HEK293 (cell line): ENCODE measurements around the gene FADS6.

Source experiments
- CTCF ChIA-PET: fragments of 350-600 bp; formaldehyde crosslinking; extraction: SDS; loops from one replicate; lab custom pipeline; 2021; ENCODE audit warnings: antibody characterized with exemption; lab: Yijun Ruan, JAX
- POLR2A ChIA-PET: fragments of 300-600 bp; formaldehyde crosslinking; extraction: SDS; loops from one replicate; lab custom pipeline; 2020; ENCODE audit warnings: antibody characterized with exemption, inconsistent platforms; lab: Yijun Ruan, JAX
- H3K27ac ChIP-seq: fragments of 200-500 bp; sonication (Bioruptor generic); 2 replicates; pipeline ENCODE4 v1.5.1; 2014; ENCODE audit warnings: low read depth, low read length, control low read depth, inconsistent platforms; ENCODE audit errors: extremely low read depth
- H3K36me3 ChIP-seq, 2 experiments: fragments of 200-500 bp in 1 of 2; sonication (Bioruptor generic) in 1 of 2; 1 replicate in 1 of 2; 2 replicates in 1 of 2; pipeline ENCODE4 v1.5.1; 2014 to 2017; ENCODE audit warnings: inconsistent platforms in 2 of 2, low read length in 2 of 2; ENCODE audit not compliant: control insufficient read depth in 2 of 2, insufficient read depth in 1 of 2
- H3K4me1 ChIP-seq: fragments of 200-500 bp; sonication (Bioruptor generic); 2 replicates; pipeline ENCODE4 v1.5.1; 2014; ENCODE audit warnings: mild to moderate bottlenecking, low read length, inconsistent platforms; ENCODE audit not compliant: control insufficient read depth, insufficient read depth
- H3K4me3 ChIP-seq: 2 replicates; pipeline ENCODE4 v1.5.1; 2011; ENCODE audit warnings: low read depth, mild to moderate bottlenecking, control low read depth, low read length, moderate library complexity
- H3K9me3 ChIP-seq: fragments of 200-500 bp; sonication (Bioruptor generic); 2 replicates; pipeline ENCODE4 v1.5.1; 2014; ENCODE audit warnings: low read depth, low read length, inconsistent platforms; ENCODE audit not compliant: control insufficient read depth, insufficient read depth
- GLI4 ChIP-seq: fragments of 450-650 bp; formaldehyde crosslinking; IDR thresholded peaks from 2 replicates; pipeline ENCODE4 v1.5.1; 2016; ENCODE audit warnings: missing biosample characterization, missing genetic modification characterization
- KLF9 ChIP-seq: fragments of 450-650 bp; formaldehyde crosslinking; IDR thresholded peaks from 2 replicates; pipeline ENCODE4 v1.5.1; 2016; ENCODE audit warnings: missing biosample characterization, missing genetic modification characterization, low read depth
- SALL2 ChIP-seq: fragments of 450-650 bp; formaldehyde crosslinking; IDR thresholded peaks from 2 replicates; pipeline ENCODE4 v1.5.0; 2017; ENCODE audit warnings: missing biosample characterization, mild to moderate bottlenecking, missing genetic modification characterization, borderline replicate concordance
- SCRT1 ChIP-seq: fragments of 450-650 bp; formaldehyde crosslinking; IDR thresholded peaks from 2 replicates; pipeline ENCODE4 v1.5.1; 2016; ENCODE audit warnings: missing biosample characterization, missing genetic modification characterization, borderline replicate concordance
- SETDB1 ChIP-seq: IDR thresholded peaks from one replicate; pipeline ENCODE4 v1.6.1; 2017; ENCODE audit warnings: mild to moderate bottlenecking, low read length, moderate library complexity, mixed read lengths; ENCODE audit not compliant: insufficient read length
- ZBTB1 ChIP-seq: fragments of 450-650 bp; formaldehyde crosslinking; IDR thresholded peaks from 2 replicates; pipeline ENCODE4 v1.5.1; 2016; ENCODE audit warnings: missing biosample characterization, missing genetic modification characterization
- ZFP3 ChIP-seq: fragments of 450-650 bp; formaldehyde crosslinking; IDR thresholded peaks from 2 replicates; pipeline ENCODE4 v1.5.1; 2016; ENCODE audit warnings: low read depth, missing biosample characterization, missing genetic modification characterization
- ZFP41 ChIP-seq: fragments of 450-650 bp; formaldehyde crosslinking; IDR thresholded peaks from 2 replicates; pipeline ENCODE4 v1.5.1; 2016; ENCODE audit warnings: missing biosample characterization, missing genetic modification characterization, borderline replicate concordance
- ZNF16 ChIP-seq: fragments of 450-650 bp; formaldehyde crosslinking; IDR thresholded peaks from 2 replicates; pipeline ENCODE4 v1.5.1; 2016; ENCODE audit warnings: low read depth, missing biosample characterization, missing genetic modification characterization
- ZNF214 ChIP-seq: fragments of 450-650 bp; formaldehyde crosslinking; IDR thresholded peaks from 2 replicates; pipeline ENCODE4 v1.5.1; 2017; ENCODE audit warnings: missing biosample characterization, mild to moderate bottlenecking, missing genetic modification characterization, borderline replicate concordance
- ZNF221 ChIP-seq: fragments of 450-650 bp; formaldehyde crosslinking; IDR thresholded peaks from 2 replicates; pipeline ENCODE4 v1.5.1; 2017; ENCODE audit warnings: missing biosample characterization, missing genetic modification characterization, borderline replicate concordance
- ZNF223 ChIP-seq: fragments of 450-650 bp; formaldehyde crosslinking; IDR thresholded peaks from 2 replicates; pipeline ENCODE4 v1.5.1; 2016; ENCODE audit warnings: missing biosample characterization, missing genetic modification characterization
- ZNF292 ChIP-seq: fragments of 450-650 bp; formaldehyde crosslinking; IDR thresholded peaks from 2 replicates; pipeline ENCODE4 v1.5.1; 2016; ENCODE audit warnings: low read depth, missing biosample characterization, missing genetic modification characterization, borderline replicate concordance
- ZNF426 ChIP-seq: fragments of 450-650 bp; formaldehyde crosslinking; IDR thresholded peaks from 2 replicates; pipeline ENCODE4 v1.5.1; 2017; ENCODE audit warnings: missing biosample characterization, missing genetic modification characterization, mild to moderate bottlenecking, inconsistent platforms, moderate library complexity
- ZNF473 ChIP-seq: fragments of 450-650 bp; formaldehyde crosslinking; IDR thresholded peaks from 2 replicates; pipeline ENCODE4 v1.5.1; 2017; ENCODE audit warnings: missing biosample characterization, missing genetic modification characterization
- ZNF626 ChIP-seq: fragments of 450-650 bp; sonication (Bioruptor Pico); formaldehyde crosslinking; IDR thresholded peaks from 2 replicates; pipeline ENCODE4 v1.5.1; 2018; ENCODE audit warnings: missing biosample characterization, missing genetic modification characterization, inconsistent platforms
- ZNF76 ChIP-seq: fragments of 450-650 bp; formaldehyde crosslinking; IDR thresholded peaks from 2 replicates; pipeline ENCODE4; 2016; ENCODE audit warnings: low read depth, missing biosample characterization, missing genetic modification characterization, borderline replicate concordance
- ZNF837 ChIP-seq: fragments of 450-650 bp; formaldehyde crosslinking; IDR thresholded peaks from 2 replicates; pipeline ENCODE4 v1.5.1; 2016; ENCODE audit warnings: missing biosample characterization, missing genetic modification characterization
- ZNF843 ChIP-seq: fragments of 450-650 bp; formaldehyde crosslinking; IDR thresholded peaks from 2 replicates; pipeline ENCODE4 v1.5.1; 2016; ENCODE audit warnings: missing biosample characterization, missing genetic modification characterization
- ZSCAN30 ChIP-seq: fragments of 450-650 bp; IDR thresholded peaks from 2 replicates; pipeline ENCODE4 v1.5.1; 2018; ENCODE audit warnings: missing biosample characterization, mild to moderate bottlenecking, missing genetic modification characterization, moderate library complexity
- TF ChIP-seq, protein P1 (sequence below): fragments of 450-650 bp; formaldehyde crosslinking; IDR thresholded peaks from 2 replicates; pipeline ENCODE4 v1.5.1; 2016; ENCODE audit warnings: missing biosample characterization, missing genetic modification characterization, low read depth
- TF ChIP-seq, protein P2 (sequence below): fragments of 450-650 bp; formaldehyde crosslinking; IDR thresholded peaks from 2 replicates; pipeline ENCODE4 v1.5.1; 2016; ENCODE audit warnings: missing biosample characterization, missing genetic modification characterization
- TF ChIP-seq, protein P3 (sequence below): fragments of 450-650 bp; formaldehyde crosslinking; IDR thresholded peaks from 2 replicates; pipeline ENCODE4; 2016; ENCODE audit warnings: missing biosample characterization, missing genetic modification characterization
- TF ChIP-seq, protein P4 (sequence below): fragments of 450-650 bp; formaldehyde crosslinking; IDR thresholded peaks from 2 replicates; pipeline ENCODE4 v1.5.1; 2017; ENCODE audit warnings: missing biosample characterization, missing genetic modification characterization
- TF ChIP-seq, protein P5 (sequence below): fragments of 450-650 bp; formaldehyde crosslinking; IDR thresholded peaks from 2 replicates; pipeline ENCODE4 v1.5.1; 2017; ENCODE audit warnings: missing biosample characterization, missing genetic modification characterization

FADS6 gene

DNA sequence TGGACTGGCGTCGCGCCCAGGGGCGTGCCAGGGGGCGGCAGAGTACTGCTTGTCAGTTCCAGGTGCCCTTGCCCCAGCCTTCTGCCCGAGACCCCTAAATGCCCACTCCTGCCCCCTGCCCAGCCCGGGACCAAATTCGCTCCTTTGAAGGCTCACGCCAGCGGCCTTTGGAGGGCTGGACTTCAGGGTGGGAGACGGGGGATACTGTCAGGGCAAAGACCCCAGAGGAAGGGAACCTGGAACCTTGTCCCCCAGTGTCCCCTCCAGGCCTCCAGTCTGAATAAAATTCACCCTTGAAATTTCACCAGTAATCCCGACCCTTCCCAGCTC is 43.0 kb upstream of the FADS6 start:
- ChIA-PET POLR2A (no interaction called here), CTCF (interaction anchor here (1.1 kb wide), 1 partner anchor 20 kb away, joined by 3 read pairs; no protein-coding TSS in a partner anchor)
- no peak for TF ChIP-seq ZNF292
- TF ChIP-seq ZNF221 (tag by site-specific recombination) = no peak
- TF ChIP-seq, protein P1, sequence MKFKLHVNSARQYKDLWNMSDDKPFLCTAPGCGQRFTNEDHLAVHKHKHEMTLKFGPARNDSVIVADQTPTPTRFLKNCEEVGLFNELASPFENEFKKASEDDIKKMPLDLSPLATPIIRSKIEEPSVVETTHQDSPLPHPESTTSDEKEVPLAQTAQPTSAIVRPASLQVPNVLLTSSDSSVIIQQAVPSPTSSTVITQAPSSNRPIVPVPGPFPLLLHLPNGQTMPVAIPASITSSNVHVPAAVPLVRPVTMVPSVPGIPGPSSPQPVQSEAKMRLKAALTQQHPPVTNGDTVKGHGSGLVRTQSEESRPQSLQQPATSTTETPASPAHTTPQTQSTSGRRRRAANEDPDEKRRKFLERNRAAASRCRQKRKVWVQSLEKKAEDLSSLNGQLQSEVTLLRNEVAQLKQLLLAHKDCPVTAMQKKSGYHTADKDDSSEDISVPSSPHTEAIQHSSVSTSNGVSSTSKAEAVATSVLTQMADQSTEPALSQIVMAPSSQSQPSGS (tag by site-specific recombination) = no peak
- TF ChIP-seq, protein P2, sequence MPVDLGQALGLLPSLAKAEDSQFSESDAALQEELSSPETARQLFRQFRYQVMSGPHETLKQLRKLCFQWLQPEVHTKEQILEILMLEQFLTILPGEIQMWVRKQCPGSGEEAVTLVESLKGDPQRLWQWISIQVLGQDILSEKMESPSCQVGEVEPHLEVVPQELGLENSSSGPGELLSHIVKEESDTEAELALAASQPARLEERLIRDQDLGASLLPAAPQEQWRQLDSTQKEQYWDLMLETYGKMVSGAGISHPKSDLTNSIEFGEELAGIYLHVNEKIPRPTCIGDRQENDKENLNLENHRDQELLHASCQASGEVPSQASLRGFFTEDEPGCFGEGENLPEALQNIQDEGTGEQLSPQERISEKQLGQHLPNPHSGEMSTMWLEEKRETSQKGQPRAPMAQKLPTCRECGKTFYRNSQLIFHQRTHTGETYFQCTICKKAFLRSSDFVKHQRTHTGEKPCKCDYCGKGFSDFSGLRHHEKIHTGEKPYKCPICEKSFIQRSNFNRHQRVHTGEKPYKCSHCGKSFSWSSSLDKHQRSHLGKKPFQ (tag by site-specific recombination) = no peak
- TF ChIP-seq ZNF214 (tag by site-specific recombination) = no peak
- TF ChIP-seq ZFP3 (tag by site-specific recombination) = no peak
- TF ChIP-seq ZNF843 (tag by site-specific recombination) = no peak
- TF ChIP-seq ZBTB1 = no peak
- TF ChIP-seq ZNF16 (tag by site-specific recombination) = no peak
- TF ChIP-seq, protein P3, sequence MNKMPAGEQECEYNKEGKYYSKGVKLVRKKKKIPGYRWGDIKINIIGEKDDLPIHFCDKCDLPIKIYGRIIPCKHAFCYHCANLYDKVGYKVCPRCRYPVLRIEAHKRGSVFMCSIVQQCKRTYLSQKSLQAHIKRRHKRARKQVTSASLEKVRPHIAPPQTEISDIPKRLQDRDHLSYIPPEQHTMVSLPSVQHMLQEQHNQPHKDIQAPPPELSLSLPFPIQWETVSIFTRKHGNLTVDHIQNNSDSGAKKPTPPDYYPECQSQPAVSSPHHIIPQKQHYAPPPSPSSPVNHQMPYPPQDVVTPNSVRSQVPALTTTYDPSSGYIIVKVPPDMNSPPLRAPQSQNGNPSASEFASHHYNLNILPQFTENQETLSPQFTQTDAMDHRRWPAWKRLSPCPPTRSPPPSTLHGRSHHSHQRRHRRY (tag by site-specific recombination) = no peak
- no peak overlapping the region for H3K4me3 ChIP-seq
- H3K4me1 ChIP-seq = no peaks in the 10 kb centered on the region
- no peaks in the 10 kb centered on the region for H3K36me3 ChIP-seq
- no peaks in the 10 kb centered on the region for H3K9me3 ChIP-seq
- no peak overlapping the region for H3K27ac ChIP-seq

DNA sequence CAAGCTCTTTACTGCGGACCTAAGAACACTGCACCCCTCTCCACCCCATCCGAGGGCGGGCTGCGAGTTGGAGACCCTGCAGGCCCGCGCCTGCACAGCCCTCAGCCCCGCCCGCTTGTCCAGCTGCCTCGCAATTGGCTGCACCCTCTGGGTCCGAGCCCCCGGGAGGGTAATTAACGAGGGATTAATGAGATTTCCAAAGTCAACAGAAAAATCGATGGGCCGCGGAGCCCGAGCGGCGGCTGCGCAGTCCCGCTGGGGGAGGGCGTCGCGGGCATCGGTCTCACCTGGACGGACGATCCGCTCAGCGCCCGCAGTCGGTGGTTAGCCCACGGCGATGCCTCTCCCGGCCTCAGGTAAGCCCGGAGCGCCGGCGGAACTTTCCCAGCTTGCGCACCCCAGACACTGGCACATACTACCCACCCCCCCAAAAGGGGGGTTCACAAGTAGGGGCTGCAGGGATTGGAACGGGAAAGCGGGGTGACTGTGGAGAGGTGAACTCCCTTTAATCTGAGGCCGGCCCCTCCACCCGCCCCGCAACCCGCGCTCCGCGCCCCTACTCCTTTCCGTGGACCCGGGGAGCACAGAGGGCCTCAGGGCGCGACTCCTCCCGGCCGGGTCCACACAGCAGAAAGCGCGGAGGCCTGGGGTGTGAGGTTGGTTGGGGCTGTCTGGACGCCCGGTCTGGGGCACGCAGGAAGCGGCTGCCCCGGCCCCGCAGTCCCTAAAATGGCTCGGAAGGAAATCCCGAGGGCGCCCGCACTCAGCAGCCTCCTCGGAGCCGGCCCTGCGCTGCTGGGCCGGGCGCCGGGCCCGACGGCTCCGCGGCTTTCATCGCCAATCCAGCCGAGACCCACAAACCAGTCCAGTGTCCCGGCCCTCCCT is 42.4 kb upstream of the FADS6 start, which contains the start of gene OTOP3:
Gene OTOP3 (plus strand): TSS at position 314 of the 885 bp plus-strand sequence. CDS start 24 bp downstream, at position 338.
- CTCF ChIA-PET = interaction anchor here (0.8 kb wide), 1 partner anchor 22 kb away, joined by 6 read pairs; no protein-coding TSS in a partner anchor
- H3K4me3 ChIP-seq = no peak within 1 kb of the TSS
- POLR2A ChIA-PET = no interaction called here

More for the DNA sequence above, 42.4 kb upstream of the FADS6 start, which contains the start of gene OTOP3:
- Histone ChIP-seq H3K9me3 (no peaks in the 10 kb centered on the region), H3K4me1 (no peaks in the 10 kb centered on the region), H3K27ac (no peak within 1 kb of the TSS), H3K36me3 (no peaks in the 10 kb centered on the region)
- no peak for TF ChIP-seq SCRT1 (tag by site-specific recombination)
- TF ChIP-seq KLF9 (tag by site-specific recombination) = no peak
- no peak for TF ChIP-seq SALL2 (tag by site-specific recombination)
- no peak for TF ChIP-seq ZNF626 (tag by site-specific recombination)
- TF ChIP-seq ZFP41 (tag by site-specific recombination) = no peak
- TF ChIP-seq, protein P4, sequence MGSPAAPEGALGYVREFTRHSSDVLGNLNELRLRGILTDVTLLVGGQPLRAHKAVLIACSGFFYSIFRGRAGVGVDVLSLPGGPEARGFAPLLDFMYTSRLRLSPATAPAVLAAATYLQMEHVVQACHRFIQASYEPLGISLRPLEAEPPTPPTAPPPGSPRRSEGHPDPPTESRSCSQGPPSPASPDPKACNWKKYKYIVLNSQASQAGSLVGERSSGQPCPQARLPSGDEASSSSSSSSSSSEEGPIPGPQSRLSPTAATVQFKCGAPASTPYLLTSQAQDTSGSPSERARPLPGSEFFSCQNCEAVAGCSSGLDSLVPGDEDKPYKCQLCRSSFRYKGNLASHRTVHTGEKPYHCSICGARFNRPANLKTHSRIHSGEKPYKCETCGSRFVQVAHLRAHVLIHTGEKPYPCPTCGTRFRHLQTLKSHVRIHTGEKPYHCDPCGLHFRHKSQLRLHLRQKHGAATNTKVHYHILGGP = no peak
- no peak for TF ChIP-seq ZNF837 (tag by site-specific recombination)
- no peak for TF ChIP-seq SETDB1
- no peak for TF ChIP-seq ZNF473 (tag by site-specific recombination)
- TF ChIP-seq ZNF223 (tag by site-specific recombination) = no peak
- TF ChIP-seq, protein P5, sequence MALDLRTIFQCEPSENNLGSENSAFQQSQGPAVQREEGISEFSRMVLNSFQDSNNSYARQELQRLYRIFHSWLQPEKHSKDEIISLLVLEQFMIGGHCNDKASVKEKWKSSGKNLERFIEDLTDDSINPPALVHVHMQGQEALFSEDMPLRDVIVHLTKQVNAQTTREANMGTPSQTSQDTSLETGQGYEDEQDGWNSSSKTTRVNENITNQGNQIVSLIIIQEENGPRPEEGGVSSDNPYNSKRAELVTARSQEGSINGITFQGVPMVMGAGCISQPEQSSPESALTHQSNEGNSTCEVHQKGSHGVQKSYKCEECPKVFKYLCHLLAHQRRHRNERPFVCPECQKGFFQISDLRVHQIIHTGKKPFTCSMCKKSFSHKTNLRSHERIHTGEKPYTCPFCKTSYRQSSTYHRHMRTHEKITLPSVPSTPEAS = no peak
- no peak for TF ChIP-seq GLI4 (tag by site-specific recombination)
- TF ChIP-seq ZNF76 (tag by site-specific recombination) = no peak
- no peak for TF ChIP-seq ZSCAN30 (tag by site-specific recombination)
- TF ChIP-seq ZNF426 (tag by site-specific recombination) = no peak
